ENCODE measurements around the gene PRSS56. TPM values are rescaled to one million over a fixed set of nuclear protein-coding genes. Genes with fewer than 3 reads are reported as not detected.
A peak's percentile ranks its signal among the peaks of the same experiment; 100 is the strongest.

Gene PRSS56
- total RNA-seq, 1 experiment from 2014 or later, result not detected

DNA sequence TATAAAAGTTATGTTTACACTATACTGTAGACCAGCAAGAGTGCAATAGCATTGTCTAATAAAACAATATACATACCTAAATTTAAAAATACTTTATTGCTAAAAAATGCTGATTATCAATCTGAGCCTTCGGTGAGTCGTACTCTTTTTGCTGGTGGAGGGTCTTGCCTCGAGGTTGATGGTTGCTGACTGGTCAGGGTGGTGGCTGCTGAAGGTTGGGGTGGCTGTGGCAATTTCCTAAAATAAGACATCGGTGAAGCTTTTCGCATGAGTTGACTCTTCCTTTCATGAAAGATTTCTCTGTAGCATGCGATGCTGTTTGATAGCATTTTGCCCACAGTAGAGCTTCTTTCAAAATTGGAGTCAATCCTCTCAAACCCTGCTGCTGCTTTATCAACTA is 27.8 kb downstream of the PRSS56 start:
- no peaks in the 10 kb centered on the region for H3K36me3 ChIP-seq (ENCODE audit: control insufficient read depth, insufficient read depth, low read length)
- BruUV-seq (replicated peaks), result no TSS peak
- TF ChIP-seq, protein P1, sequence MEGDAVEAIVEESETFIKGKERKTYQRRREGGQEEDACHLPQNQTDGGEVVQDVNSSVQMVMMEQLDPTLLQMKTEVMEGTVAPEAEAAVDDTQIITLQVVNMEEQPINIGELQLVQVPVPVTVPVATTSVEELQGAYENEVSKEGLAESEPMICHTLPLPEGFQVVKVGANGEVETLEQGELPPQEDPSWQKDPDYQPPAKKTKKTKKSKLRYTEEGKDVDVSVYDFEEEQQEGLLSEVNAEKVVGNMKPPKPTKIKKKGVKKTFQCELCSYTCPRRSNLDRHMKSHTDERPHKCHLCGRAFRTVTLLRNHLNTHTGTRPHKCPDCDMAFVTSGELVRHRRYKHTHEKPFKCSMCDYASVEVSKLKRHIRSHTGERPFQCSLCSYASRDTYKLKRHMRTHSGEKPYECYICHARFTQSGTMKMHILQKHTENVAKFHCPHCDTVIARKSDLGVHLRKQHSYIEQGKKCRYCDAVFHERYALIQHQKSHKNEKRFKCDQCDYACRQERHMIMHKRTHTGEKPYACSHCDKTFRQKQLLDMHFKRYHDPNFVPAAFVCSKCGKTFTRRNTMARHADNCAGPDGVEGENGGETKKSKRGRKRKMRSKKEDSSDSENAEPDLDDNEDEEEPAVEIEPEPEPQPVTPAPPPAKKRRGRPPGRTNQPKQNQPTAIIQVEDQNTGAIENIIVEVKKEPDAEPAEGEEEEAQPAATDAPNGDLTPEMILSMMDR (IDR thresholded peaks at IDR 0.05; ENCODE audit: insufficient read depth in 1 of 2, low read depth in 1 of 2, low read length in 1 of 2, severe bottlenecking in 1 of 2, unreplicated experiment in 1 of 2), result no peak

DNA sequence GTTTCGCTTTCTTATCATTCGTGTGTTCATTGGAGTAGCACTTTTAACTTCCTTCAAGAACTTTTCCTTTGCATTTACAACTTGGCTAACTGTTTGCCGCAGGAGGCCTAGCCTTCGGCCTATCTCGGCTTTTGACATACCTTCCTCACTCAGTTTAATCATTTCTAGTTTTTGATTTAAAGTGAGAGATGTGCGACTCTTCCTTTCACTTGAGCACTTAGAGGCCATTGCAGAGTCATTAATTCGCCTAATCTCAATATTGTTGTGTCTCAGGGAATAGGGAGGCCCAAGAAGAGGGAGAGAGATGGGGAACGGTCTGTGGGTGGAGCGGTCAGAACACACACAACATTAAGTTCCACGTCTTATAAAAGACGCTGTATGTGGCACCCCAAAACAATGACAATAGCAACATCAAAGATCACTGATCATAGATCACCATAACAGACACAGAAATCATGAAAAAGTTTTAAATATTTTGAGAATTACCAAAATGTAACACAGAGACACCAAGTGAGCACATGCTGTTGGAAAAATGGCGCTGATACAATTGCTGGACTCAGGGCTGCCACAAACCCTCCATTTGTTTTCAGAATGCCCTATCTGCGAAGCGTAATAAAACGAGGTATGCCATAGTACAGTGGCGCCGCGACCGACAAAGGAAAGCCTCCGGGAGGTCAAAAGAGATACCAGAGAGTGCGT is 29.6 kb downstream of the PRSS56 start:
- TSS peak; percentile 63 for BruUV-seq (replicated peaks)
- POLR2A ChIA-PET, result interaction anchor here (0.6 kb wide), 2 partner anchors 36 to 882 kb away, joined by 3 to 4 read pairs; no protein-coding TSS in a partner anchor
- Histone ChIP-seq H3K4me1 (no peaks in the 10 kb centered on the region), H3K27me3 (replicated peaks; ENCODE audit: control insufficient read depth, insufficient read depth, low read length) (no peaks in the 10 kb centered on the region), H3K4me3 (ENCODE audit: low read depth, low read length) (peak overlapping the region; percentile 50), H3K9me3 (no peaks in the 10 kb centered on the region), H3K36me3 (ENCODE audit: control insufficient read depth, insufficient read depth, low read length) (no peaks in the 10 kb centered on the region)
- TF ChIP-seq, protein P1 (IDR thresholded peaks at IDR 0.05; ENCODE audit: insufficient read depth in 1 of 2, low read depth in 1 of 2, low read length in 1 of 2, severe bottlenecking in 1 of 2, unreplicated experiment in 1 of 2), result no peak
- Mint-ChIP-seq H3K36me3 (ENCODE audit: insufficient read depth, unreplicated experiment) (peaks cover 31% of the 10 kb centered on the region), H3K27me3 (ENCODE audit: insufficient read depth, unreplicated experiment) (no peaks in the 10 kb centered on the region), H3K4me3 (ENCODE audit: unreplicated experiment) (peak overlapping the region; percentile 88), H3K9me3 (ENCODE audit: unreplicated experiment) (no peaks in the 10 kb centered on the region), H3K4me1 (ENCODE audit: low read depth, unreplicated experiment) (no peaks in the 10 kb centered on the region), H3K27ac (ENCODE audit: unreplicated experiment) (peak overlapping the region; percentile 95)
- no peak for DNase-seq
- CTCF ChIA-PET, result no interaction called here
- intact Hi-C loops (cut with micrococcal nuclease; ENCODE audit: unreplicated experiment), result no loop called here

More for the DNA sequence above, 27.8 kb downstream of the PRSS56 start:
- no peak overlapping the region for H3K4me3 Mint-ChIP-seq (ENCODE audit: unreplicated experiment)
- no peaks in the 10 kb centered on the region for H3K4me1 Mint-ChIP-seq (ENCODE audit: low read depth, unreplicated experiment)
- DNase-seq, result no peak
- no peaks in the 10 kb centered on the region for H3K9me3 Mint-ChIP-seq (ENCODE audit: unreplicated experiment)
- intact Hi-C loops (cut with micrococcal nuclease; ENCODE audit: unreplicated experiment), result no loop called here
- Histone ChIP-seq H3K27me3 (replicated peaks; ENCODE audit: control insufficient read depth, insufficient read depth, low read length) (no peaks in the 10 kb centered on the region), H3K4me3 (ENCODE audit: low read depth, low read length) (no peak overlapping the region), H3K4me1 (no peaks in the 10 kb centered on the region), H3K9me3 (no peaks in the 10 kb centered on the region)
- ChIA-PET POLR2A (no interaction called here), CTCF (no interaction called here)
- H3K36me3 Mint-ChIP-seq (ENCODE audit: insufficient read depth, unreplicated experiment), result peaks cover 28% of the 10 kb centered on the region
- H3K27me3 Mint-ChIP-seq (ENCODE audit: insufficient read depth, unreplicated experiment), result no peaks in the 10 kb centered on the region
- H3K27ac Mint-ChIP-seq (ENCODE audit: unreplicated experiment), result no peak overlapping the region

DNA sequence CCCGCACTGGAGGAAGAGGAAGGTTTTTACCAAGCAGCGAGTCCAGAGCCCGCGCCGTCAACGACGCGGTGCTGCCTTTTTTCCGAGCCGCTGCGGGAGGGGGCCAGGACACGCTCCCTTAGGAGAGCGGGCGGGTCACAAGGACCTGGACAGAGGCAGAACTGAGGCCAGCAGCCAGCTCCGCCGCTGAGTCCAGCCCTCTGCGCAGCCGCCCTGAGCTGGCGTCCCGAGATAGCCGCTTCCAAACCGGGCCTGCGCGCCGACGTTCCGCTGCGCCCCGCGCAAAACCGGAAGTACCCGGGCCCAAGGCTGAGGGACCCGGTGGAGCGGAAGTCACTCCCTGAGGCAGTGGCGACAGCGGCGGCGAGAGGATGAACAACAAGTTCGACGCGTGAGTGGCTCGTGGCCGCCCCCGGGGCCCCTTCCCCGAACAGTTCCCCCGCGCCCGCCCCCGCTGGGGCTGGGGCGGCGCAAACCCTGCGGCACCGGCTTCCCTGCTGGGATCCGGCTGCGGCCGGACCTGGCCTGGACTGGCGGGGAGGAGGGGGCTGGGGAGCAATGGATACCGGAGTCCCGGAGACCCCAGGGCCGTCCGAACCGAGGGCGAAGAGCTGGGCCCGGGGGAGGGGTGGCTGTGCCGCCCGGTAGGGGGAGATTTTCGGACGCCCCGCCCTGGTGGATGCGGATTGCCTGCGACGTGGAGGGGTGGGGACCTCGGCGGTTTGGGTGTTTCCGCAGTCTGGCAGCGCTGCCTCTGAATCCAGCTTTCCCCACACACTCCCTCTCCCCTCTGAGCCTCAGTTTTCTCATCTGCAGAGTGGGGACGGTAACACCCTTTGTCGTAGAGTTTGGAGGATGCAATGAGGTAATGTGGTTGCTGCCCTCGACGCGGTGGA is 30.4 kb downstream of the PRSS56 start, which contains the start of the genes EIF4E2 and TIGD1:
Gene EIF4E2, plus strand, starts transcription at position 336 of the 896 bp plus-strand sequence. Its CDS starts 36 bp downstream, at position 372.
Gene TIGD1, minus strand, starts transcription at position 204 of the 896 bp plus-strand sequence. CDS start 675 bp downstream, outside the sequence.
- Mint-ChIP-seq H3K9me3 (ENCODE audit: unreplicated experiment) (no peaks in the 10 kb centered on the region), H3K4me3 (ENCODE audit: unreplicated experiment) (peak within 1 kb of the TSS; percentile 88), H3K36me3 (ENCODE audit: insufficient read depth, unreplicated experiment) (peaks cover 33% of the 10 kb centered on the region), H3K27ac (ENCODE audit: unreplicated experiment) (peak within 1 kb of the TSS; percentile 95), H3K27me3 (ENCODE audit: insufficient read depth, unreplicated experiment) (no peaks in the 10 kb centered on the region), H3K4me1 (ENCODE audit: low read depth, unreplicated experiment) (no peaks in the 10 kb centered on the region)
- no peaks in the 10 kb centered on the region for H3K4me1 ChIP-seq
- intact Hi-C loops (cut with micrococcal nuclease; ENCODE audit: unreplicated experiment), result no loop called here
- TF ChIP-seq, protein P1 (IDR thresholded peaks at IDR 0.05; ENCODE audit: insufficient read depth in 1 of 2, low read depth in 1 of 2, low read length in 1 of 2, severe bottlenecking in 1 of 2, unreplicated experiment in 1 of 2), result peak in 1 of 2 experiments; percentile 16
- peak within 1 kb of the TSS; percentile 50 for H3K4me3 ChIP-seq (ENCODE audit: low read depth, low read length)
- DNase-seq, result peak; percentile 94 to 95
- POLR2A ChIA-PET, result interaction anchor here (0.6 to 1.1 kb wide), 5 partner anchors 18 to 883 kb away, joined by 3 to 4 read pairs (median 4); no protein-coding TSS in a partner anchor
- no peaks in the 10 kb centered on the region for H3K9me3 ChIP-seq
- no peaks in the 10 kb centered on the region for H3K36me3 ChIP-seq (ENCODE audit: control insufficient read depth, insufficient read depth, low read length)
- H3K27me3 ChIP-seq (replicated peaks; ENCODE audit: control insufficient read depth, insufficient read depth, low read length), result no peaks in the 10 kb centered on the region
- CTCF ChIA-PET, result no interaction called here
- BruUV-seq (replicated peaks), result no TSS peak

All from Caco-2 (cell line).